Duodenal mucosa (tissue), 2 donors: ENCODE measurements around the gene SHOX.

Source experiments
- H3K27ac ChIP-seq: one replicate; pipeline ENCODE4 v1.7.0; 2013; ENCODE audit warnings: low read depth, low read length
- H3K27me3 ChIP-seq, 2 donors: one replicate each; pipeline ENCODE4 v1.7.0; 2013; ENCODE audit warnings: low read length in 2 of 2, control low read depth in 1 of 2; ENCODE audit not compliant: insufficient read depth in 2 of 2, control insufficient read depth in 1 of 2
- H3K36me3 ChIP-seq, 2 donors: one replicate each; pipeline ENCODE4 v1.7.0; 2013; ENCODE audit warnings: low read length in 2 of 2, control low read depth in 1 of 2; ENCODE audit not compliant: insufficient read depth in 2 of 2, control insufficient read depth in 1 of 2
- H3K4me1 ChIP-seq, 2 donors: one replicate each; pipeline ENCODE4 v1.7.0; 2013; ENCODE audit warnings: low read length in 2 of 2, control low read depth in 1 of 2; ENCODE audit not compliant: insufficient read depth in 2 of 2, control insufficient read depth in 1 of 2
- H3K4me3 ChIP-seq, 2 donors: one replicate each; pipeline ENCODE4 v1.7.0; 2013; ENCODE audit warnings: low read length in 2 of 2, low read depth in 1 of 2
- H3K9ac ChIP-seq, 2 donors: one replicate each; pipeline ENCODE4 v1.7.0; 2013; ENCODE audit warnings: low read length in 2 of 2, low read depth in 1 of 2
- H3K9me3 ChIP-seq, 2 donors: one replicate each; pipeline ENCODE4 v1.7.0; 2013; ENCODE audit warnings: low read length in 2 of 2, control low read depth in 1 of 2; ENCODE audit not compliant: control insufficient read depth in 1 of 2

SHOX gene

DNA sequence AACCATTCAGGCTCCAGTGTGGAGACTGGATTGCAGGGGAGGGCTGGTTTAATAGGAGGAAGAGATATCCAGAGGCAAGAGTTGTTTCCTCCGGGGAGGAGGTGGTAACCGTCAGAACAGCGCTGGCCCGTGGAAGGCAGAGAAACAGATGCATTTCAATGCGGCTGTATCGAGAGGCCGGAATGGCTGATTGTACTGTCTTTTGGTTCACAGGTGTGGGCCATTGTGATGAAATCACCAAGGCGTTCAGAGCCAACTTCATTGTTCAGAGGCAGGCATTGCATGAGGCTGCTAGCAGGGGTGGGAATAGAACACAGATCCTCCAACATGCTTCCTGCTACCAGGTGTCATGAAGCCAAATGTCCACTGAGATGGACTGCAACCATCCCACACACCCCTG, 53.0 kb downstream of the SHOX start:
- Histone ChIP-seq H3K9me3 (peaks cover 14% of the 10 kb centered on the region in 2 donors), H3K9ac (no peak overlapping the region), H3K4me3 (no peak overlapping the region), H3K27me3 (no peaks in the 10 kb centered on the region), H3K36me3 (no peaks in the 10 kb centered on the region), H3K27ac (no peak overlapping the region), H3K4me1 (no peaks in the 10 kb centered on the region)

DNA sequence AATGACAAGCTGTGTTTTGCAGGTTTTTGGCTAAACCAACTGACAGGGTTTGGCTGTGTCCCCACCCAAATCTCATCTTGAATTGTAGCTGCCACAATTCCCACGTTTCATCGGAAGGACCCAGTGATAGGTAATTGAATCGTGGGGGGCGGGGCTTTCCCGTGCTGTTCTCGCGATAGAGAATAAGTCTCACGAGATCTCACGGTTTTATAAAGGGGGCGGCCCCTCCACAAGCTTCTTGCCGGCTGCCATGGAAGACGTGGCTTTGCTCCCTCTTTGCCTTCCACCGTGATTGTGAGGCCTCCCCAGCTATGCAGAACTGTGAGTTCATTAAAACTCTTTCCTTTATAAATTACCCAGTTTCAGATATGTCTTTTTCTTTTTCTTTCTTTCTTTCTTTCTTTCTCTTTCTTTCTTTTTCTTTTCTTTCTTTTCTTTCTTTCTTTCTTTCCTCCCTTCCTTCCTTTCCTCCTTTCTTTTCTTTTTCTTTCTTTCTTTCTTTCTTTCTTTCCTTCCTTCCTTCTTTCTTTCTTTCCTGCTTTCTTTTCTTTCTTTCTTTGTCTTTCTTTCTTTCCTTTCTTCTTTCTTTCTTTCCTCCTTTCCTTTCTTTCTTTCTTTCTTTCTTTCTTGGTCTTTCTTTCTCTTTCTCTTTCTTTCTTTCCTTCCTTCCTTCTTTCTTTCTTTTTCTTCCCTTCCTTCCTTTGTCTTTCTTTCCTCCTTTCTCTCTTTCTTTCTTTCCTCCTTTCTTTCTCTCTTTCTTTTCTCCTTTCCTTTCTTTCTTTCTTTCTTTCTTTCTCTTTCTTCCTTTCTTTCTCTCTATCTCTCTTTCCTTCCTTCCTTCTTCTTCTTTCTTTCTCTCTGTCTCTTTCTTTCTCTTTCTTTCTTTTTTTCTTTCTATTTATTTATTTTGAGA, 54.8 kb downstream of the SHOX start:
- no peaks in the 10 kb centered on the region for H3K27me3 ChIP-seq
- H3K27ac ChIP-seq, result no peak overlapping the region
- H3K4me3 ChIP-seq, result no peak overlapping the region
- peaks cover 0 to 13% of the 10 kb centered on the region in 2 donors for H3K9me3 ChIP-seq
- no peak overlapping the region for H3K9ac ChIP-seq
- H3K36me3 ChIP-seq, result no peaks in the 10 kb centered on the region
- H3K4me1 ChIP-seq, result no peaks in the 10 kb centered on the region

DNA sequence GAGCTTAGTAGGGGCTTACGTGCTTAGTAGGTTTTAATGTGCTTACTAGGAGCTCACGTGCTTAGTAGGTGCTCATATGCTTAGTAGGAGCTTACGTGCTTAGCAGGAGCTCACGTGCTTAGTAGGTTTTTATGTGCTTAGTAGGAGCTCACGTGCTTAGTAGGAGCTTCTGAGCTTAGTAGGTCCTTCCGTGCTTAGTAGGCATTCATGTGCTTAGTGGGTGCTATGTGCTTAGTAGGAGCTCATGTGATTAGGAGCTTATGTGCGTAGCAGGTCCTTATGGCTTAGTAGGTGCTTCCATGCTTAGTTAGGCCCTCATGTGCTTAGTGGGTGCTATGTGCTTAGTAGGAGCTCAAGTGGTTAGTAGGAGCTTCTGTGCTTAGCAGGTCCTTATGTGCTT, 59.4 kb downstream of the SHOX start:
- H3K4me1 ChIP-seq, result no peaks in the 10 kb centered on the region
- no peaks in the 10 kb centered on the region for H3K36me3 ChIP-seq
- H3K27me3 ChIP-seq, result no peaks in the 10 kb centered on the region
- H3K9ac ChIP-seq, result no peak overlapping the region
- no peak overlapping the region for H3K4me3 ChIP-seq
- no peak overlapping the region for H3K27ac ChIP-seq
- H3K9me3 ChIP-seq, result peaks cover 0 to 14% of the 10 kb centered on the region in 2 donors

DNA sequence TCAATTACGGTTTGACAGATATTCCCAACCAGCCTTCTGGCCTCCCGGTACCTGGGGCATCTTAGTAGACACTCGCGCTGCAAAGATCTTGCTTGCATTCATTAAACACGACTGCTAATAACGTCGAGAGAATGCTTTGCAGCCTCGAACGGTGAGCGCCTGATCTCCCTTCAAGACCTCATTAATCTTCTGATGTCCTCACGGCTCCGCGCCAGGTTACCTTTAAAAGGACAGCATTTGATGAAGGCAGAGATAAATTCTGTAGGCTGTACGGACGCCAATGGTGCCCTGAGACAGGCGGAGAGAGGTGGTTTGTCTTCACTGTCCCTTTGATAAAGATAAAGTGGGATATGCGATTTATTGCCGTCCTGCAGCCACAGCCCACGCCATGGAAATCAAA, 64.2 kb downstream of the SHOX start:
- Histone ChIP-seq H3K9me3 (peaks cover 0 to 21% of the 10 kb centered on the region in 2 donors), H3K9ac (no peak overlapping the region)

DNA sequence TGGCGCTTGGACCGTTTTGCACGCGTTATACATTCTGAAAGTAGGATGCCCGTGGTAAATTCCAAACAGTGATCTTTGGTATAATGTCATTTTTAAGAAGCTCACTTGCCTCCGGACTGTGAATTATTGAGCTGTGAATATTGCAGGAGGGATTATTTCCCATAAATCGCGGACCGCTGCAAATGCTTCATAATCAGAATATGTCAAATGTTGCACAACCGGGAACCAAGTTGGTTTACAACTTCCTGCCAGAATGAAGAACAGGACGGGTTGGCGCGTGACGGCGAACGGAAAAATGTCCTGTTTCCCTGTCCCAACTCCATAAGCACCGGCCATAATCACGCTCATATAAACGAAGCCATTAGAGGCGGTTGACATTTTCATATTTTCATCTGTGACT, 67.6 kb downstream of the SHOX start:
- H3K27ac ChIP-seq, result no peak overlapping the region
- H3K27me3 ChIP-seq, result no peaks in the 10 kb centered on the region
- no peaks in the 10 kb centered on the region for H3K36me3 ChIP-seq
- H3K4me1 ChIP-seq, result no peaks in the 10 kb centered on the region
- no peak overlapping the region for H3K4me3 ChIP-seq
- H3K9me3 ChIP-seq, result peaks cover 2 to 17% of the 10 kb centered on the region in 2 donors
- H3K9ac ChIP-seq, result no peak overlapping the region

More for the DNA sequence above, 64.2 kb downstream of the SHOX start:
- no peaks in the 10 kb centered on the region for H3K36me3 ChIP-seq
- H3K4me1 ChIP-seq, result no peaks in the 10 kb centered on the region
- no peaks in the 10 kb centered on the region for H3K27me3 ChIP-seq
- H3K4me3 ChIP-seq, result no peak overlapping the region
- no peak overlapping the region for H3K27ac ChIP-seq

DNA sequence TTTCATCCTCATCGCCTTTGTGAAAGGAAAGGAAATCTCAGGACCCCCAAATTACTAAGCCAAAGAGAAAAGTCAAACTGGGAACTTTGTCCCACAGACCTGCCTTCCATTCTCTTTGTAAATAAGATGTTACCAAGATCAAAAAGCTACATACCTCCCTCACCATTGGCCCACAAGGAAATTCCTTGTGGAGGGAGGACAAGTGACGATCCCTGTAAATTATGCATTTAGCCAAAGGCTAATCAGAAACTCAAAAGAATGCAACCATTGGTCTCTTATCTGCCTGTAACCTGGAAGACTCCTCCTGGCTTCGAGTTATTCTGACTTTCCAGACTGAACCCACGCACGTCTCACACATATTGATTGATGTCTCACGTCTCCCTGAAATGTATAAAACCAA, 70.3 kb downstream of the SHOX start:
- H3K36me3 ChIP-seq, result no peaks in the 10 kb centered on the region
- no peak overlapping the region for H3K27ac ChIP-seq
- no peaks in the 10 kb centered on the region for H3K4me1 ChIP-seq
- H3K27me3 ChIP-seq, result no peaks in the 10 kb centered on the region
- H3K9ac ChIP-seq, result no peak overlapping the region
- no peak overlapping the region for H3K4me3 ChIP-seq
- peaks cover 2 to 15% of the 10 kb centered on the region in 2 donors for H3K9me3 ChIP-seq

DNA sequence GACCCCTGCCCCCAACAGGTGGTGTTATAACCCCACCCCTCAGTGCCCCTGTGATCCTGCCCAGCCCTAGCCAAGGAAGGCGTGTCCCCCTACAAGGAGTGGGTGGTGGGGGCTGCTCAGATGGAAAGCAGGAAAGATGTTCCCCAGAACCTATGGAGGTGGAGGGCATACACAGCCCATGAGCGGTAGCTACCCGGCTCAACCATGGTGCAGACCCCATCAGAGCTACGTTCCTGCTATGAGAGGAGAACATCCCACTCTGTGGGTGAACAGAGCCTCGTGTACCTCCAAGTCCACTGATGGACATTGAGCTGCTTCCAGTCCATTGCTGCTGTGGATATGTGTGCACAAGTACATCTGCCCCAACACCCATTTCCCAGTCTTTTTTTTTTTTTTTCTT, 71.1 kb downstream of the SHOX start:
- Histone ChIP-seq H3K9me3 (peaks cover 2 to 13% of the 10 kb centered on the region in 2 donors), H3K4me3 (no peak overlapping the region), H3K36me3 (no peaks in the 10 kb centered on the region)

DNA sequence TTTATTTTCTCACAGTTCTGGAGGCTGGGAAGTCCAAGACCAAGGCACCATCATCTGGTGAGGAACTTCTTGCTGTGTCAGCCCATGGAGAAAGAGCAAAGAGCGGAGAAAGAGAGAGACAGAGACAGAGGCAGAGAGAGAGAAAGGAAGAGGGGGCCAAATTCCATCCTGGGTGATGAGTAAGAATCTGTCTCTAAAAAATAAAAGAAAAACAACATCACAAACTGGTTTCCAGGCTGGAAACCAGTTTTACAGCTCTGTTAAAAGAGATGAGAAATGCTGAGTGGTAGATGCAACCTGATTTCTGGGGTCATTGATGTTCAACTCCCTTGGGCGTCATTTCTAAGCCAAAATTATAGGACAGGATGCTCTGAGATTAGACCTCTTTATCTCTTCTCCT, 72.9 kb downstream of the SHOX start:
- H3K9me3 ChIP-seq, result peaks cover 2 to 11% of the 10 kb centered on the region in 2 donors
- H3K27me3 ChIP-seq, result no peaks in the 10 kb centered on the region
- no peak overlapping the region for H3K9ac ChIP-seq
- H3K4me3 ChIP-seq, result no peak overlapping the region
- H3K27ac ChIP-seq, result no peak overlapping the region
- no peaks in the 10 kb centered on the region for H3K4me1 ChIP-seq
- no peaks in the 10 kb centered on the region for H3K36me3 ChIP-seq

More for the DNA sequence above, 71.1 kb downstream of the SHOX start:
- no peak overlapping the region for H3K9ac ChIP-seq
- H3K4me1 ChIP-seq, result no peaks in the 10 kb centered on the region
- H3K27ac ChIP-seq, result no peak overlapping the region
- H3K27me3 ChIP-seq, result no peaks in the 10 kb centered on the region

DNA sequence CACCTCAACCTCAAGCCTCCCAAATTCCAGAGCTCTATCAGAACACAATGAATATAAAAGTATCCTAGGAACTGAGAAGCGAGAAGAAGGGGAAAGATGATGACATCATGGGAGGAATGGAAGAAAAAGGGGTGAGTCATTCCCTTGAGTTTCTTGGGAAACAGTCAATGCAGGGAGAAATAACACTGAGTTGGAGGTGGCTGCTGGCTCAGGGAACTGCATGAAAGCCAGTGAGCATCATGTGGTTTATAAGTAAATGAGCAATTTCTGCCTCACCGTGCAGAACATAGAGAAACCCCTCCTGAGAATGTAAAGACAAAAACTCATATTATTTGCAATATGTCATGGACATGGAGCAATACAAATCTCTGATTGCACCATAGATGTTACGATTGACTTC, 73.3 kb downstream of the SHOX start:
- peaks cover 2 to 11% of the 10 kb centered on the region in 2 donors for H3K9me3 ChIP-seq

More for the DNA sequence above, 73.3 kb downstream of the SHOX start:
- H3K27ac ChIP-seq, result no peak overlapping the region
- H3K9ac ChIP-seq, result no peak overlapping the region
- no peaks in the 10 kb centered on the region for H3K27me3 ChIP-seq
- no peaks in the 10 kb centered on the region for H3K36me3 ChIP-seq
- H3K4me1 ChIP-seq, result no peaks in the 10 kb centered on the region
- H3K4me3 ChIP-seq, result no peak overlapping the region
